GM19328 (cell line): Measurements from ENCODE around the gene PSG6.
"Not testable (repeated sequence)": the region's sequence is repeated elsewhere in the genome, so short reads cannot be mapped to it uniquely, and the experiment has no call there.

ENCODE experiments used
- ATAC-seq: cut with Tn5 transposase; IDR thresholded peaks from one replicate; pipeline ENCODE4 v1.9.1; 2021; ENCODE audit warnings: mild to moderate bottlenecking, moderate library complexity; ENCODE audit not compliant: unreplicated experiment

The PSG6 gene

GRCh38 chr19:42856866-42857543, 60.7 kb downstream of the PSG6 start:
- ATAC-seq: not testable (repeated sequence)

GRCh38 chr19:42854745-42855144, 62.9 kb downstream of the PSG6 start:
- not testable (repeated sequence) for ATAC-seq

- not testable (repeated sequence) for ATAC-seq
Observed at GRCh38 chr19:42853231-42853630, 64.5 kb downstream of the PSG6 start.

- not testable (repeated sequence) for ATAC-seq
Observed at GRCh38 chr19:42852821-42853220, 64.9 kb downstream of the PSG6 start.
